HG02588 (cell line): ENCODE results near the gene SNPH.
"Not testable (repeated sequence)": the region's sequence is repeated elsewhere in the genome, so short reads cannot be mapped to it uniquely, and the experiment has no call there.

ENCODE experiments used
- ATAC-seq: cut with Tn5 transposase; IDR thresholded peaks from one replicate; pipeline ENCODE4 v1.9.1; 2021; ENCODE audit warnings: mild to moderate bottlenecking, moderate library complexity; ENCODE audit not compliant: unreplicated experiment

The SNPH gene, protein sequence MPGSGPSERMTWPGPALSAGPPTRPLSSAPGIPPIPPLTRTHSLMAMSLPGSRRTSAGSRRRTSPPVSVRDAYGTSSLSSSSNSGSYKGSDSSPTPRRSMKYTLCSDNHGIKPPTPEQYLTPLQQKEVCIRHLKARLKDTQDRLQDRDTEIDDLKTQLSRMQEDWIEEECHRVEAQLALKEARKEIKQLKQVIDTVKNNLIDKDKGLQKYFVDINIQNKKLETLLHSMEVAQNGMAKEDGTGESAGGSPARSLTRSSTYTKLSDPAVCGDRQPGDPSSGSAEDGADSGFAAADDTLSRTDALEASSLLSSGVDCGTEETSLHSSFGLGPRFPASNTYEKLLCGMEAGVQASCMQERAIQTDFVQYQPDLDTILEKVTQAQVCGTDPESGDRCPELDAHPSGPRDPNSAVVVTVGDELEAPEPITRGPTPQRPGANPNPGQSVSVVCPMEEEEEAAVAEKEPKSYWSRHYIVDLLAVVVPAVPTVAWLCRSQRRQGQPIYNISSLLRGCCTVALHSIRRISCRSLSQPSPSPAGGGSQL

GRCh38 chr20:1266167-1266973 is at the start of gene SNPH:
SNPH (plus strand) TSS chr20:1266294; CDS start chr20:1296240, 29,946 bp downstream.
- ATAC-seq = peak; percentile 69

DNA sequence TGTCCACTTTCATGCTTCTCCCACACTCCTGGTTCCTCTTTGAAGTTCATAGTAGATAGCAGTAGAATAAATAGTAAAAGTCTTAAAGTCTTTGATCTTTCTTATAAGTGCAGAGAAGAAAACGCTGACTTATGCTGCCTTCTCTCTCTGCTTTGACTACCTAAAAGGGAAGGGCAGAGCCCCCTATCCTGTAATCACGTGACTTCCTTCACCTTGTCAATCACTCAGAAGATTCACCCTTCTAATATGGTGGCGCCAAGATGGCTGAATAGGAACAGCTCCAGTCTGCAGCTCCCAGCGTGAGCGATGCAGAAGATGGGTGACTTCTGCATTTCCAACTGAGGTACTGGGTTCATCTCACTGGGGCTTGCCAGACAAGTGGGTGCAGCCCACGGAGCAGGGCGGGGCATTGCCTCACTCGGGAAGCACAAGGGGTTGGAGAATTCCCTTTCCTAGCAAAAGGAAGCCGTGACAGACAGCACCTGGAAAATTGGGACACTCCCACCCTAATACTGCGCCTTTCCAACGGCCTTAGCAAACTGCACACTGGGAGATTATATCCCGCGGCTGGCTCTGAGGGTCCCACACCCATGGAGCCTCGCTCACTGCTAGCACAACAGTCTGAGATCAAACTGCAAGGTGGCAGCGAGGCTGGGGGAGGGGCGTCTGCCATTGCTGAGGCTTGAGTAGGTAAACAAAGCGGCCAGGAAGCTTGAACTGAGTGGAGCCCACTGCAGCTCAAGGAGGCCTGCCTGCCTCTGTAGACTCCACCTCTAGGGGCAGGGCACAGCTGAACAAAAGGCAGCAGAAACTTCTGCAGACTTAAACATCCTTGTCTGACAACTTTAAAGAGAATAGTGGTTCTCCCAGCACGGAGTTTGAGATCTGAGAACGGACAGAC is 49.3 kb upstream of the SNPH start:
- not testable (repeated sequence) for ATAC-seq

DNA sequence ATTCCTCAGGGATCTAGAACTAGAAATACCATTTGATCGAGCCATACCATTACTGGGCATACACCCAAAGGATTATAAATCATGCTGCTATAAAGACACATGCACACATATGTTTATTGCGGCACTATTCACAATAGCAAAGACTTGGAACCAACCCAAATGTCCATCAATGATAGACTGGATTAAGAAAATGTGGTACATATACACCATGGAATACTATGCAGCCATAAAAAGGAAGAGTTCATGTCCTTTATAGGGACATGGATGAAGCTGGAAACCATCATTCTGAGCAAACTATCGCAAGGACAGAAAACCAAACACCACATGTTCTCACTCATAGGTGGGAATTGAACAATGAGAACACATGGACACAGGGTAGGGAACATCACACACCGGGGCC is 43.3 kb upstream of the SNPH start:
- ATAC-seq = not testable (repeated sequence)

GRCh38 chr20:1224205-1224890 is 41.7 kb upstream of the SNPH start:
- ATAC-seq = no peak

DNA sequence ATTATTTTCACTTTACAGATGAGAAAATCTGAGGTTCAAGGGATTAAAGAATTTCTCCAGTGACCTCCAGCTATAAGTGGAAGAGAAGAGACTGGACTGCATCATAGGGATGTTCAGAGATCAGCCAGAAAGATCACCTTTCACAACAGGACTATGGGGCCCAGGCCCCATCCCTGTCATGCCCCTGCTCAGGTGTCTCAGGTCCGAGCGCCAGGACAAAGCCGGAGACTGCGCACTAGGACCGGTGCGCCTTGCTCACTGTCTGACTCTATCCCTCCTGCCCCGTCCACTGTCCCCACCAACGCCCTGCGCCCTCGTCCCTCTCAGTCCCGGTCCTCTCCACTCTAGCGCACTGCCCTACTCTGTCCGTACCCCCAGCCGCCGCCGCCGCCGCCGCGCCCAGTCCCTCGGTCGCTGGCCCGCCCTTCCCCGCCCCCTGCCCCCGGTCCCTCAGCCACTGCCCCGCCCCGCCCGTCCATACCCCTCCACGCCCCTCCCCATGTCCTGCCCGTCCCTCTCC is 40.8 kb upstream of the SNPH start:
- no peak for ATAC-seq

GRCh38 chr20:1225783-1226654 is 40.1 kb upstream of the SNPH start, which contains the start of gene RAD21L1:
RAD21L1 (plus strand) TSS chr20:1226044; CDS start chr20:1228454, 2,410 bp downstream.
- no peak for ATAC-seq

DNA sequence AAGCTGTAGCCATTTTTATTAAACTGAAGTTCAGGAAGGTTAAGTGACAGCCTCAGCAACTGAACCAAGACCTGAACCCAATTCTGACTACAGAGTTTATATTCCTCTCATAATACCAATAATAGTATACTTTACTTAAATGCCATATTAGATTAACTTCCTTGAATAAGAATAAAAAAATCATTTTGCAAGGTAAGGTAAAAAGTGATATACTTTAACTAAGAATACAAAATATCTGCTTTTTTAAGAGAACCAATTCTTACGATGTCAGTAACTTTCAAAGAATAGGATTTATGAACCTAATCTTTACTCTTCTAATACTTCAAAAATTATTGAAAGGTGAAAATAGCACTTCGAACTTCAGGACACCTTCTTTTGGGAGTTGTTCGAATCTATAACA is 36.6 kb upstream of the SNPH start:
- no peak for ATAC-seq

DNA sequence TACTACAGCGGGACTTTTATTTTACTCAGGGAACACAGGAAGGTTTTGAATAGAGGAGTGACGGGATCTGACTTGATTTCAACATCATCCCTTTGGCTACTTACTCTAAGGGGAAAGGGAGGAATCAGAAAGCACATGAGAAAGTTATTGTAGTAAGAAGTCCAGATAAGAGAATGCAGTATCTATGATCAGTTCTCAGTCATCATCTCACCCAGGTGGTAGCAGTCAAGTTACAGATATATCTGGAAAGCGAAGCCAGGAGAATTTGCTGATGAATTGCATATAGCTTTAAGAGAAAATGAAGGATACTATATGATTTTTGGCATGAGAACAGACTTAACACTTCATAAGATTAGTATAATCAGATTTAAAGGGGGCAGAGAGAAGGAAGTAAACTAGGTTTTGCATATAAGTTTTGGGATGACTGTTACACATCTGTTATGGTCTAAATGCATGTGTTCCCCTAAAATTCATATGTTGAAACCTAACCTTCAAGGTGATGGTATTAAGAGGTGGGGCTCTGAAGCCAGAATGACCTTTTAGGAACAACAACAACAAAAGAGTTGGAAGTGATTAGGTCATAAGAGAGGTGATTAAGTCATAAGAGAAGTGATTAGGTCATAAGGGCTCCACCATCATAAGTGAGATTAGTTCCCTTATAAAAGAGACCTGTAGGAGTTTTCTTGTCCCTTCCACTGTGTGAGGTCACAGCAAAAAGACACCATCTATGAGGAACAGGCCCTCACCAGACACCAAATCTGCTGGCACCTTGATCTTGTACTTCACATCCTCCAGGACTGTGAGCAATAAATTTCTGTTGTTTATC is 33.6 kb upstream of the SNPH start:
- no peak for ATAC-seq

GRCh38 chr20:1240549-1240948 is 25.5 kb upstream of the SNPH start:
- ATAC-seq = no peak

GRCh38 chr20:1241456-1241855 is 24.6 kb upstream of the SNPH start:
- no peak for ATAC-seq

GRCh38 chr20:1242099-1242498 is 24.0 kb upstream of the SNPH start:
- no peak for ATAC-seq

GRCh38 chr20:1242530-1242929 is 23.6 kb upstream of the SNPH start:
- ATAC-seq = no peak

DNA sequence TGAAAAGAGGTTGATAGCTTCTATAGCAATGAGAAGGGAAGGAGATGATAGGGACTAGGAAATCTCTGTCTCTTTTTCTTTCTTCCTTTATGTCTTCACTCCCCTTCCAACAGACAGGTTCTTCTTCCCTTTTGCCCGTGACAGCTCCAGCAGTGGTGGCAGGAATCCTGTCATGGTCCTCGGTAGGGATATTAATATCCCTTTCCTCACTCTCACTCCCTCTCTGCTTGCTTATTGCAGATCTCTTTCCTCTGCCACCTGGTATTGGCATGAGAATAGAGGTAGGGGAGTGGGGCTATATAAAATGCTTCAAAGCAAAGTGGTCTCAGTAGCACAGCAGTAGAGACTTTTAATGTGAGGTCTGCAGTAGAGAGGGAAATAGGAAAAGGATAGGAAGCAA is 20.5 kb upstream of the SNPH start:
- no peak for ATAC-seq

GRCh38 chr20:1247689-1248088 is 18.4 kb upstream of the SNPH start:
- no peak for ATAC-seq

GRCh38 chr20:1250282-1250681 is 15.8 kb upstream of the SNPH start:
- ATAC-seq = not testable (repeated sequence)

DNA sequence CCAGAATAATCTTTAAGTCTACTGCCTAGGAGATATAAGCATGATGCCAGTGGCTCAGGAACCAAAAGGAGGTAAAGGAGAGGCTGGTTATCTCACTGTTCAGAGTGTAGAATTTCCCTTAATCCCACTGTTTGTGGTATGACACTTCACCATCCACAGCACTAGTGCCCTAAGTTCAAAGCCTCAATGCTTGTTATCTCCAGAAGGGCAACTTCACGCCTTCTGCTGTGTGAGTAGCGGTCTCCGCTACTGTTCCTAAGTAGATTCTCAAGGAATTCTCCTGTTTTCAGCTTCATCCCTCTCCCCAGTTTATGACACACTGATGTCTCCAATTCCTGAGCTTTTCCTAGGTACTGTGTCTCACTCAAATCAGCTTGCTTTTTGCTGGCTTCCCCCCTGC is 13.7 kb upstream of the SNPH start:
- no peak for ATAC-seq

DNA sequence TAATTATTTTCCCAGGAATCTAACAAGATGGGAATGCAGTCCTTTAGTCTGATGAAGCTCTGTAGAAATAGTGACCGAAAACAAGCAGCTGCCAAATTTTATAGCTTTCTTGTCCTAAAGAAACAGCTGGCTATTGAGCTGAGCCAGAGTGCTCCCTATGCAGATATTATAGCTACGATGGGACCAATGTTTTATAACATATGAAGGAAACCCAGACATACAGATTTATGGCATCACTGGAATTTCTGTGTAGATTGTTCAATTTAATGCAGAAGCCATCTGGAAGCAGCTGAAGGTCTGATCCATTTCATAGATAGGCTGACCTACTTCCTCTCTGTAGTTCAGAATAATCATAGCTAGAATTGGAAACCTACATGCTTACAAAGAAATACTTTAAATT is 11.8 kb upstream of the SNPH start:
- ATAC-seq = no peak

GRCh38 chr20:1255675-1256074 is 10.4 kb upstream of the SNPH start:
- ATAC-seq = no peak
